Liver (tissue), 3 donors: ENCODE data around the gene ERC2.

Experiments
- EGR1 ChIP-seq, 2 donors: IDR thresholded peaks; 2 replicates each; pipeline ENCODE4 v1.6.1; 2016 to 2018; ENCODE audit warnings: antibody characterized with exemption in 2 of 2, low read depth in 2 of 2
- GABPA ChIP-seq, 2 donors: IDR thresholded peaks in 1 of 2; conservative IDR thresholded peaks in 1 of 2; 2 replicates each; pipeline ENCODE4 v1.6.1; 2016; ENCODE audit warnings: antibody characterized with exemption in 2 of 2, mild to moderate bottlenecking in 1 of 2, moderate library complexity in 1 of 2
- RAD21 ChIP-seq, 2 donors: IDR thresholded peaks; 2 replicates each; pipeline ENCODE4 v1.6.1; 2016; ENCODE audit warnings: antibody characterized with exemption in 2 of 2, mild to moderate bottlenecking in 2 of 2
- SP1 ChIP-seq: IDR thresholded peaks from 2 replicates; pipeline ENCODE4 v1.6.1; 2018; ENCODE audit warnings: antibody characterized with exemption, mild to moderate bottlenecking
- TAF1 ChIP-seq: conservative IDR thresholded peaks from 2 replicates; pipeline ENCODE4 v1.6.1; 2016; ENCODE audit warnings: antibody characterized with exemption, mild to moderate bottlenecking
- YY1 ChIP-seq: IDR thresholded peaks from 2 replicates; pipeline ENCODE4 v1.6.1; 2016; ENCODE audit warnings: antibody characterized with exemption, mild to moderate bottlenecking
- TF ChIP-seq, protein P1 (sequence below): fragments of 150-350 bp; IDR thresholded peaks from 2 replicates; pipeline ENCODE4 v1.5.1; 2017; ENCODE audit warnings: improper control_type of control experiment, low read depth, low read length; ENCODE audit not compliant: missing input control
- TF ChIP-seq, protein P2 (sequence below): IDR thresholded peaks from 2 replicates; pipeline ENCODE4 v1.6.1; 2016; ENCODE audit warnings: antibody characterized with exemption, mild to moderate bottlenecking
- TF ChIP-seq, protein P3 (sequence below): IDR thresholded peaks from 2 replicates; pipeline ENCODE4 v1.6.1; 2016; ENCODE audit warnings: antibody characterized with exemption
- TF ChIP-seq, protein P4 (sequence below): IDR thresholded peaks from 2 replicates; pipeline ENCODE4 v1.6.1; 2016; ENCODE audit warnings: antibody characterized with exemption
- TF ChIP-seq, protein P5 (sequence below): IDR thresholded peaks from 2 replicates; pipeline ENCODE4 v1.6.1; 2016; ENCODE audit warnings: antibody characterized with exemption
- donor health status: healthy.
- donor health status: healthy.

DNA sequence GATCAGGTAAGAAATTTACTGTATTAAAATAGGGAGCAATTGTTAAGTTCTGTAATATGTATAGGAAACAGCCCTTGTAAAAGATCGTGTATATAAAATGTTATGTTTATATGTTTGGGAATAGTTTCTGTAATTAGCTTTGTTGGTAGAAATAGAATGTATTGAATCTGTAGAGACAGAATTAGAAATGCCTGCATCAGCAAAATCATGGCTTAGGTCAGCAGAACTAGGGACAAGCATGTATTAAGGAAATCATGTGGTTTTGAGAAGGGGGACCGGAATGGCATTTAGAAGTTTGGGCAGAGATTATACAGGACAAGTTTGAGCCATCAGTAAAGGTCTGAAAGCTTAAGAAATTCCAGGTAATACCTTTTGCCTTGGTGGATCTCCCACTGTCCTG lies 177.9 kb downstream of the ERC2 start:
- TF ChIP-seq, protein P1, sequence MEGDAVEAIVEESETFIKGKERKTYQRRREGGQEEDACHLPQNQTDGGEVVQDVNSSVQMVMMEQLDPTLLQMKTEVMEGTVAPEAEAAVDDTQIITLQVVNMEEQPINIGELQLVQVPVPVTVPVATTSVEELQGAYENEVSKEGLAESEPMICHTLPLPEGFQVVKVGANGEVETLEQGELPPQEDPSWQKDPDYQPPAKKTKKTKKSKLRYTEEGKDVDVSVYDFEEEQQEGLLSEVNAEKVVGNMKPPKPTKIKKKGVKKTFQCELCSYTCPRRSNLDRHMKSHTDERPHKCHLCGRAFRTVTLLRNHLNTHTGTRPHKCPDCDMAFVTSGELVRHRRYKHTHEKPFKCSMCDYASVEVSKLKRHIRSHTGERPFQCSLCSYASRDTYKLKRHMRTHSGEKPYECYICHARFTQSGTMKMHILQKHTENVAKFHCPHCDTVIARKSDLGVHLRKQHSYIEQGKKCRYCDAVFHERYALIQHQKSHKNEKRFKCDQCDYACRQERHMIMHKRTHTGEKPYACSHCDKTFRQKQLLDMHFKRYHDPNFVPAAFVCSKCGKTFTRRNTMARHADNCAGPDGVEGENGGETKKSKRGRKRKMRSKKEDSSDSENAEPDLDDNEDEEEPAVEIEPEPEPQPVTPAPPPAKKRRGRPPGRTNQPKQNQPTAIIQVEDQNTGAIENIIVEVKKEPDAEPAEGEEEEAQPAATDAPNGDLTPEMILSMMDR: no peak
- TF ChIP-seq, protein P2, sequence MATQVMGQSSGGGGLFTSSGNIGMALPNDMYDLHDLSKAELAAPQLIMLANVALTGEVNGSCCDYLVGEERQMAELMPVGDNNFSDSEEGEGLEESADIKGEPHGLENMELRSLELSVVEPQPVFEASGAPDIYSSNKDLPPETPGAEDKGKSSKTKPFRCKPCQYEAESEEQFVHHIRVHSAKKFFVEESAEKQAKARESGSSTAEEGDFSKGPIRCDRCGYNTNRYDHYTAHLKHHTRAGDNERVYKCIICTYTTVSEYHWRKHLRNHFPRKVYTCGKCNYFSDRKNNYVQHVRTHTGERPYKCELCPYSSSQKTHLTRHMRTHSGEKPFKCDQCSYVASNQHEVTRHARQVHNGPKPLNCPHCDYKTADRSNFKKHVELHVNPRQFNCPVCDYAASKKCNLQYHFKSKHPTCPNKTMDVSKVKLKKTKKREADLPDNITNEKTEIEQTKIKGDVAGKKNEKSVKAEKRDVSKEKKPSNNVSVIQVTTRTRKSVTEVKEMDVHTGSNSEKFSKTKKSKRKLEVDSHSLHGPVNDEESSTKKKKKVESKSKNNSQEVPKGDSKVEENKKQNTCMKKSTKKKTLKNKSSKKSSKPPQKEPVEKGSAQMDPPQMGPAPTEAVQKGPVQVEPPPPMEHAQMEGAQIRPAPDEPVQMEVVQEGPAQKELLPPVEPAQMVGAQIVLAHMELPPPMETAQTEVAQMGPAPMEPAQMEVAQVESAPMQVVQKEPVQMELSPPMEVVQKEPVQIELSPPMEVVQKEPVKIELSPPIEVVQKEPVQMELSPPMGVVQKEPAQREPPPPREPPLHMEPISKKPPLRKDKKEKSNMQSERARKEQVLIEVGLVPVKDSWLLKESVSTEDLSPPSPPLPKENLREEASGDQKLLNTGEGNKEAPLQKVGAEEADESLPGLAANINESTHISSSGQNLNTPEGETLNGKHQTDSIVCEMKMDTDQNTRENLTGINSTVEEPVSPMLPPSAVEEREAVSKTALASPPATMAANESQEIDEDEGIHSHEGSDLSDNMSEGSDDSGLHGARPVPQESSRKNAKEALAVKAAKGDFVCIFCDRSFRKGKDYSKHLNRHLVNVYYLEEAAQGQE: no peak
- TF ChIP-seq EGR1 (IDR thresholded peaks at IDR 0.05; ENCODE audit: low read depth in 2 of 2) (no peak), RAD21 (IDR thresholded peaks at IDR 0.05) (no peak), TAF1 (no peak), GABPA (IDR thresholded peaks at IDR 0.05 in 1 of 2, conservative IDR thresholded peaks at IDR 0.05 in 1 of 2) (no peak), YY1 (no peak), SP1 (no peak)
- TF ChIP-seq, protein P3, sequence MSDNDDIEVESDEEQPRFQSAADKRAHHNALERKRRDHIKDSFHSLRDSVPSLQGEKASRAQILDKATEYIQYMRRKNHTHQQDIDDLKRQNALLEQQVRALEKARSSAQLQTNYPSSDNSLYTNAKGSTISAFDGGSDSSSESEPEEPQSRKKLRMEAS: no peak
- TF ChIP-seq, protein P4, sequence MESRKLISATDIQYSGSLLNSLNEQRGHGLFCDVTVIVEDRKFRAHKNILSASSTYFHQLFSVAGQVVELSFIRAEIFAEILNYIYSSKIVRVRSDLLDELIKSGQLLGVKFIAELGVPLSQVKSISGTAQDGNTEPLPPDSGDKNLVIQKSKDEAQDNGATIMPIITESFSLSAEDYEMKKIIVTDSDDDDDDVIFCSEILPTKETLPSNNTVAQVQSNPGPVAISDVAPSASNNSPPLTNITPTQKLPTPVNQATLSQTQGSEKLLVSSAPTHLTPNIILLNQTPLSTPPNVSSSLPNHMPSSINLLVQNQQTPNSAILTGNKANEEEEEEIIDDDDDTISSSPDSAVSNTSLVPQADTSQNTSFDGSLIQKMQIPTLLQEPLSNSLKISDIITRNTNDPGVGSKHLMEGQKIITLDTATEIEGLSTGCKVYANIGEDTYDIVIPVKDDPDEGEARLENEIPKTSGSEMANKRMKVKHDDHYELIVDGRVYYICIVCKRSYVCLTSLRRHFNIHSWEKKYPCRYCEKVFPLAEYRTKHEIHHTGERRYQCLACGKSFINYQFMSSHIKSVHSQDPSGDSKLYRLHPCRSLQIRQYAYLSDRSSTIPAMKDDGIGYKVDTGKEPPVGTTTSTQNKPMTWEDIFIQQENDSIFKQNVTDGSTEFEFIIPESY: no peak
- TF ChIP-seq, protein P5, sequence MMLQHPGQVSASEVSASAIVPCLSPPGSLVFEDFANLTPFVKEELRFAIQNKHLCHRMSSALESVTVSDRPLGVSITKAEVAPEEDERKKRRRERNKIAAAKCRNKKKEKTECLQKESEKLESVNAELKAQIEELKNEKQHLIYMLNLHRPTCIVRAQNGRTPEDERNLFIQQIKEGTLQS: no peak
